ENCODE results near the gene PLEKHG1. TPM values are rescaled to one million over a fixed set of nuclear protein-coding genes. Genes with fewer than 3 reads are reported as not detected.
A peak's percentile ranks its signal among the peaks of the same experiment; 100 is the strongest.

PLEKHG1 gene
- total and polyA plus RNA-seq, 2 of the 13 experiments (the other 11 are each of a cell fraction or from before 2014, with no cell fraction given): 0.03 to 0.04 TPM

- TF ChIP-seq EZH2 (conservative IDR thresholded peaks at IDR 0.05; ENCODE audit: low read depth, low read length) (peak; percentile 91), NR2F2 (IDR thresholded peaks at IDR 0.05; ENCODE audit: borderline replicate concordance, low read depth) (no peak), HNF1B (CRISPR knock-in tag; IDR thresholded peaks at IDR 0.05) (no peak), ZNF619 (CRISPR knock-in tag; IDR thresholded peaks at IDR 0.05) (no peak), ZNF263 (CRISPR knock-in tag; IDR thresholded peaks at IDR 0.05) (no peak), SP140L (CRISPR knock-in tag; IDR thresholded peaks at IDR 0.05; ENCODE audit: borderline replicate concordance) (no peak), BORCS8-MEF2B (CRISPR knock-in tag; IDR thresholded peaks at IDR 0.05) (0 out of 2 replicates have a peak, but pooled peaks have one; percentile 22), TFDP1 (CRISPR knock-in tag; IDR thresholded peaks at IDR 0.05; ENCODE audit: borderline replicate concordance) (no peak), ZMAT5 (CRISPR knock-in tag; IDR thresholded peaks at IDR 0.05; ENCODE audit: borderline replicate concordance, low read depth) (no peak), ZNF788 (CRISPR knock-in tag; IDR thresholded peaks at IDR 0.05; ENCODE audit: borderline replicate concordance) (peak; percentile 29; the same call in 1 of the 2 replicates), SMC3 (IDR thresholded peaks at IDR 0.05; ENCODE audit: low read length) (peak; percentile 48), AKAP8 (CRISPR knock-in tag; IDR thresholded peaks at IDR 0.05) (no peak), CTCF (CRISPR knock-in tag; IDR thresholded peaks at IDR 0.05) (peak; percentile 59), PHF20 (CRISPR knock-in tag; IDR thresholded peaks at IDR 0.05) (no peak), GABPB1 (CRISPR knock-in tag; IDR thresholded peaks at IDR 0.05) (peak; percentile 40; the same call in 1 of the 2 replicates), ZNF652 (CRISPR knock-in tag; IDR thresholded peaks at IDR 0.05; ENCODE audit: borderline replicate concordance, low read depth) (no peak)
- TF ChIP-seq, protein P1, sequence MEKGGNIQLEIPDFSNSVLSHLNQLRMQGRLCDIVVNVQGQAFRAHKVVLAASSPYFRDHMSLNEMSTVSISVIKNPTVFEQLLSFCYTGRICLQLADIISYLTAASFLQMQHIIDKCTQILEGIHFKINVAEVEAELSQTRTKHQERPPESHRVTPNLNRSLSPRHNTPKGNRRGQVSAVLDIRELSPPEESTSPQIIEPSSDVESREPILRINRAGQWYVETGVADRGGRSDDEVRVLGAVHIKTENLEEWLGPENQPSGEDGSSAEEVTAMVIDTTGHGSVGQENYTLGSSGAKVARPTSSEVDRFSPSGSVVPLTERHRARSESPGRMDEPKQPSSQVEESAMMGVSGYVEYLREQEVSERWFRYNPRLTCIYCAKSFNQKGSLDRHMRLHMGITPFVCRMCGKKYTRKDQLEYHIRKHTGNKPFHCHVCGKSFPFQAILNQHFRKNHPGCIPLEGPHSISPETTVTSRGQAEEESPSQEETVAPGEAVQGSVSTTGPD (CRISPR knock-in tag; IDR thresholded peaks at IDR 0.05): no peak
Observed at GRCh38 chr6:150600301-150601017, 774 bp downstream of the PLEKHG1 start (continued).

Measured in HepG2 (cell line).